ENCODE measurements around the gene BBS9.

BBS9 gene

GRCh38 chr7:33562996-33563395, 433.6 kb downstream of the BBS9 start:
- DNase-seq: no peak

- no peak for DNase-seq
Measured at GRCh38 chr7:33563651-33564050, 434.3 kb downstream of the BBS9 start.

- no peak for DNase-seq
Measured at GRCh38 chr7:33578166-33578565, 448.8 kb downstream of the BBS9 start.

GRCh38 chr7:33578881-33579672, 449.7 kb downstream of the BBS9 start:
- no peak for DNase-seq

GRCh38 chr7:33579673-33579960, 450.3 kb downstream of the BBS9 start:
- no peak for DNase-seq

GRCh38 chr7:33581236-33581635, 451.9 kb downstream of the BBS9 start:
- DNase-seq: no peak

- no peak for DNase-seq
Measured at GRCh38 chr7:33582104-33582503, 452.7 kb downstream of the BBS9 start.

GRCh38 chr7:33582533-33582932, 453.2 kb downstream of the BBS9 start:
- no peak for DNase-seq

GRCh38 chr7:33589911-33590310, 460.5 kb downstream of the BBS9 start:
- DNase-seq: no peak

- DNase-seq: no peak
Measured at GRCh38 chr7:33590916-33591315, 461.6 kb downstream of the BBS9 start.

GRCh38 chr7:33591490-33591889, 462.1 kb downstream of the BBS9 start:
- no peak for DNase-seq

- DNase-seq: no peak
Measured at GRCh38 chr7:33592718-33593117, 463.4 kb downstream of the BBS9 start.

- DNase-seq: no peak
Measured at GRCh38 chr7:33593611-33594010, 464.2 kb downstream of the BBS9 start.

GRCh38 chr7:33596686-33597085, 467.3 kb downstream of the BBS9 start:
- no peak for DNase-seq

GRCh38 chr7:33597181-33597580, 467.8 kb downstream of the BBS9 start:
- DNase-seq: no peak

- no peak for DNase-seq
Measured at GRCh38 chr7:33601101-33601500, 471.7 kb downstream of the BBS9 start.

- no peak for DNase-seq
Measured at GRCh38 chr7:33601884-33602283, 472.5 kb downstream of the BBS9 start.

GRCh38 chr7:33604056-33604455, 474.7 kb downstream of the BBS9 start:
- no peak for DNase-seq

- no peak for DNase-seq
Measured at GRCh38 chr7:33610918-33611317, 481.6 kb downstream of the BBS9 start.

- DNase-seq: no peak
Measured at GRCh38 chr7:33612442-33612841, 483.1 kb downstream of the BBS9 start.

- no peak for DNase-seq
Measured at GRCh38 chr7:33614357-33615117, 485.2 kb downstream of the BBS9 start.

- no peak for DNase-seq
Measured at GRCh38 chr7:33616752-33617151, 487.4 kb downstream of the BBS9 start.

GRCh38 chr7:33619264-33619663, 489.9 kb downstream of the BBS9 start:
- DNase-seq: no peak

GRCh38 chr7:33623267-33623666, 493.9 kb downstream of the BBS9 start:
- DNase-seq: no peak

- no peak for DNase-seq
Measured at GRCh38 chr7:33624215-33624614, 494.9 kb downstream of the BBS9 start.
